ENCODE data around the gene HTR1D.

HTR1D gene

DNA sequence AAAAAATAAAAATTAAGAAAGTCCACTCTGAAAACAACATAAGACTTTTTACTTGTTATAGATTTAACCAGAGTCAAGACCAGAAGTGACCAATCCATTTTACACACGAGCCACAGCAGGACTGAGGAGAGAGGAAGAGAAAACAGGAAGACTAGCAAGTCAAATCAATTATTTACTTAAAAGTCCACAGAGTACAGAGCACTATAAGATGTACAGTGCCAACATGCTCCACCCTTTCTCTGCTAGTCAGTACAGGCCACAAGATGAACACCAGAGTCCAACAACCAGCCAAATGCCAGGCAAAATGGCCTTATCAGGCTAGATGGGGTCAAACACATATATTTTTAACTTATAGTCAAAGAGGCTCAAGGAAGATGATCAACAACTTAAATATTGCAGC, 68.2 kb downstream of the HTR1D start:
- DNase-seq, result no peak

DNA sequence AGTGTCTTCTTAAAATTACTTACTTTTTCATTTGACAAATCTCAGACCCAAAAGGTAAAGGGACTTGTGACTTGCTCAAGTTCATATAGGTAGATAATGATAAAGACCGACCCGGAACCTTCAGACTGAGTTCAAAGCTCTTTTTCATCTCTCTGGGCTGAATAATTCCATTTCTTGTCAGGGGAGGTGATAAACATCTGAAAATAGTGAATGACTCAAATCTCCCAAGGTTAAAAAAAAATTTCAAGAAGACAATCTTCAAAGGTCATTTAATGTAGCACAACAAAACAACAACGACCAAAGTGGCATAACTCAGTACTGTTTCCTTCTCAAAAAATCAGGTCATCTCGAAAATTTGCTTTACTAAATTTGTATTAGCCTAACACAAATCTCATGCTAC, 69.2 kb downstream of the HTR1D start:
- no peak for DNase-seq

All from KG1 (cell line).